H9 (cell line): Measurements from ENCODE around the gene NAV1. TPM values are rescaled to one million over a fixed set of nuclear protein-coding genes. Genes with fewer than 3 reads are reported as not detected.

Experiments used
- DNase-seq: peaks from one replicate; pipeline ENCODE4 v3.0.0-alpha.2; 2017
- H2AFZ ChIP-seq: one replicate; pipeline ENCODE4 v1.6.1; 2013; ENCODE audit warnings: mild to moderate bottlenecking, low read length, control low read depth, moderate library complexity
- H2AK5ac ChIP-seq: 2 replicates; pipeline ENCODE4 v1.6.1; 2013; ENCODE audit warnings: low read length, control low read depth, mixed read lengths; ENCODE audit not compliant: insufficient read length
- H2BK120ac ChIP-seq: one replicate; pipeline ENCODE4 v1.6.1; 2013; ENCODE audit warnings: low read depth, mild to moderate bottlenecking, low read length, control low read depth, inconsistent platforms; ENCODE audit not compliant: poor library complexity, severe bottlenecking
- H2BK12ac ChIP-seq: 2 replicates; pipeline ENCODE4 v1.6.1; 2013; ENCODE audit warnings: low read length, control low read depth, mixed read lengths, low read depth; ENCODE audit not compliant: insufficient read length
- H2BK15ac ChIP-seq: 2 replicates; pipeline ENCODE4 v1.6.1; 2013; ENCODE audit warnings: low read depth, low read length, control low read depth
- H2BK20ac ChIP-seq: one replicate; pipeline ENCODE4 v1.6.1; 2013; ENCODE audit warnings: low read depth, mild to moderate bottlenecking, low read length, control low read depth, inconsistent platforms; ENCODE audit not compliant: poor library complexity, severe bottlenecking
- H2BK5ac ChIP-seq: 2 replicates; pipeline ENCODE4 v1.6.1; 2013; ENCODE audit warnings: low read length, control low read depth, mixed read lengths; ENCODE audit not compliant: insufficient read length
- H3K14ac ChIP-seq: 2 replicates; pipeline ENCODE4 v1.6.1; 2013; ENCODE audit warnings: low read length, control low read depth; ENCODE audit not compliant: insufficient read depth
- H3K18ac ChIP-seq: 2 replicates; pipeline ENCODE4 v1.6.1; 2013; ENCODE audit warnings: low read depth, mild to moderate bottlenecking, mixed read lengths, low read length, control low read depth; ENCODE audit not compliant: insufficient read length
- H3K23ac ChIP-seq: 2 replicates; pipeline ENCODE4 v1.6.1; 2013; ENCODE audit warnings: low read length, control low read depth, mixed read lengths, low read depth; ENCODE audit not compliant: insufficient read length
- H3K23me2 ChIP-seq: 2 replicates; pipeline ENCODE4 v1.6.1; 2013; ENCODE audit warnings: low read depth, mild to moderate bottlenecking, mixed read lengths, low read length, control low read depth; ENCODE audit not compliant: insufficient read length, poor library complexity, severe bottlenecking
- H3K27ac ChIP-seq: 2 replicates; pipeline ENCODE4 v1.5.1; 2013; ENCODE audit warnings: low read length, control low read depth, mixed read lengths, low read depth; ENCODE audit not compliant: insufficient read length
- H3K27me3 ChIP-seq: 2 replicates; pipeline ENCODE4 v1.6.1; 2013; ENCODE audit warnings: low read length, control low read depth, inconsistent platforms; ENCODE audit not compliant: insufficient read depth
- H3K4ac ChIP-seq: 2 replicates; pipeline ENCODE4 v1.6.1; 2013; ENCODE audit warnings: low read depth, mild to moderate bottlenecking, control low read depth, inconsistent platforms, low read length, moderate library complexity
- H3K4me1 ChIP-seq: 2 replicates; pipeline ENCODE4 v1.6.1; 2013; ENCODE audit warnings: low read length, control low read depth, inconsistent platforms; ENCODE audit not compliant: insufficient read depth
- H3K4me2 ChIP-seq: 2 replicates; pipeline ENCODE4 v1.6.1; 2013; ENCODE audit warnings: low read length, control low read depth, mixed read lengths; ENCODE audit not compliant: insufficient read length, insufficient read depth
- H3K56ac ChIP-seq: 2 replicates; pipeline ENCODE4 v1.6.1; 2013; ENCODE audit warnings: low read depth, mild to moderate bottlenecking, mixed read lengths, low read length, control low read depth; ENCODE audit not compliant: insufficient read length
- H3K79me1 ChIP-seq: 2 replicates; pipeline ENCODE4 v1.6.1; 2013; ENCODE audit warnings: low read depth, mild to moderate bottlenecking, moderate library complexity, low read length, control low read depth, inconsistent platforms; ENCODE audit not compliant: insufficient read depth, poor library complexity, severe bottlenecking
- H3K79me2 ChIP-seq: 2 replicates; pipeline ENCODE4 v1.6.1; 2013; ENCODE audit warnings: low read length, control low read depth, inconsistent platforms; ENCODE audit not compliant: insufficient read depth
- H3K9ac ChIP-seq: 2 replicates; pipeline ENCODE4 v1.6.1; 2013; ENCODE audit warnings: low read length, control low read depth, mixed read lengths; ENCODE audit not compliant: insufficient read length; ENCODE audit errors: extremely low read depth
- H3K9me3 ChIP-seq: one replicate; pipeline ENCODE4 v1.6.1; 2013; ENCODE audit warnings: low read depth, low read length, inconsistent platforms; ENCODE audit not compliant: control insufficient read depth
- H3T11ph ChIP-seq: one replicate; pipeline ENCODE4 v1.6.1; 2013; ENCODE audit warnings: mild to moderate bottlenecking, low read length, control low read depth, inconsistent platforms
- H4K20me1 ChIP-seq: one replicate; pipeline ENCODE4 v1.6.1; 2013; ENCODE audit not compliant: control insufficient read depth, insufficient read length, insufficient read depth
- H4K5ac ChIP-seq: 2 replicates; pipeline ENCODE4 v1.6.1; 2013; ENCODE audit warnings: low read depth, mild to moderate bottlenecking, mixed read lengths, low read length, control low read depth; ENCODE audit not compliant: insufficient read length
- H4K8ac ChIP-seq: replicated peaks from 2 replicates; pipeline ENCODE4 v1.6.1; 2013; ENCODE audit warnings: low read length, control low read depth, mixed read lengths, low read depth; ENCODE audit not compliant: insufficient read length
- H4K91ac ChIP-seq: 2 replicates; pipeline ENCODE4 v1.6.1; 2013; ENCODE audit warnings: low read depth, mild to moderate bottlenecking, moderate library complexity, mixed read lengths, low read length, control low read depth; ENCODE audit not compliant: insufficient read length
- H3K27ac Mint-ChIP-seq, 3 experiments: 2 replicates in 2 of 3; 3 replicates in 1 of 3; pipeline ENCODE4 v1.8.0; 2020 to 2021; ENCODE audit warnings: mixed read lengths in 3 of 3, mild to moderate bottlenecking in 1 of 3, moderate library complexity in 1 of 3
- H3K27me3 Mint-ChIP-seq: 2 replicates; pipeline ENCODE4 v1.8.0; 2021; ENCODE audit warnings: low read depth, mild to moderate bottlenecking, moderate library complexity, mixed read lengths
- H3K36me3 Mint-ChIP-seq, 3 experiments: 2 replicates in 2 of 3; 3 replicates in 1 of 3; pipeline ENCODE4 v1.8.0; 2020 to 2021; ENCODE audit warnings: low read depth in 3 of 3, mixed read lengths in 3 of 3; ENCODE audit not compliant: insufficient read depth in 1 of 3
- H3K4me1 Mint-ChIP-seq, 2 experiments: 2 replicates each; pipeline ENCODE4 v1.8.0; 2020; ENCODE audit warnings: mixed read lengths in 2 of 2
- H3K4me3 Mint-ChIP-seq, 2 experiments: 2 replicates in 1 of 2; 3 replicates in 1 of 2; pipeline ENCODE4 v1.8.0; 2020 to 2021; ENCODE audit warnings: mild to moderate bottlenecking in 2 of 2, mixed read lengths in 2 of 2, moderate library complexity in 1 of 2
- H3K9me3 Mint-ChIP-seq, 2 experiments: 2 replicates in 1 of 2; 3 replicates in 1 of 2; pipeline ENCODE4 v1.8.0; 2020; ENCODE audit warnings: mild to moderate bottlenecking in 2 of 2, mixed read lengths in 2 of 2, moderate library complexity in 1 of 2
- WGBS: extraction: QIAGEN DNeasy Blood & Tissue Kit; methylation state at CpG from one replicate; pipeline ENCODE4 v1.1.7; 2013; ENCODE audit warnings: missing lambda C conversion rate, low lambda C conversion rate, mixed read lengths; ENCODE audit not compliant: insufficient read length; ENCODE audit errors: extremely low coverage; 5-methylcytosine and 5-hydroxymethylcytosine counted together
- total RNA-seq: library from RNA; stranded (reverse); gene quantifications from 2 replicates; pipeline ENCODE4 v1.2.1, GENCODE V29; 2021
- TF ChIP-seq, protein P1 (sequence below): fragments of 200-600 bp; sonication (generic); conservative IDR thresholded peaks from 3 replicates; pipeline ENCODE4 v1.8.0; 2021; ENCODE audit warnings: antibody characterized with exemption, mild to moderate bottlenecking

NAV1 gene
- total RNA-seq, 1 experiment from 2014 or later = 20.5 TPM

DNA sequence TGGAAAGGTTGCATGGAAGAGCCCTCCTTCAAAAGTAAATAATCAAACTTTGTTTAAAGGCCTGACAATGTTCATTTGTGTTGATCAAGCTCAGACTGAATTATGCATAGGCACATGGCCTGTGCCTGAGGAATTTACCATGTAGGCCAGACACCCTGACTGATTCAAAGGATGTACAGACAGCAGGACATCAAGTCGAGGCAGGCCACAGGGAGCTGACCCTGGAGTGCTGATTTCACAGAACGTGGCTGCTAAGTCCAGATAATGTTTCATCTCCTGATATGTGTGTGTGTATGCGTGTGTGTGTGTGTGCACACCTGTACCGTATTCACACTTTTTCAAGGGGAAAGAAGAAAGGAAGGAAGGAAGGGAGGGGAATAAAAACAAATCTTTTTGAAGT is 34.1 kb downstream of the NAV1 start:
- Histone ChIP-seq H2AFZ (no peak overlapping the region), H3T11ph (no peak overlapping the region), H3K4me1 (0 out of 2 replicates have a peak, but pooled peaks cover 2% of the 10 kb centered on the region), H4K5ac (no peak overlapping the region), H2BK5ac (no peak overlapping the region), H2AK5ac (no peak overlapping the region), H4K91ac (no peak overlapping the region), H4K20me1 (no peaks in the 10 kb centered on the region), H3K14ac (no peak overlapping the region), H3K56ac (no peak overlapping the region), H2BK12ac (no peak overlapping the region), H3K79me1 (no peaks in the 10 kb centered on the region), H3K9me3 (no peaks in the 10 kb centered on the region), H3K18ac (no peak overlapping the region), H2BK120ac (no peak overlapping the region), H2BK20ac (no peak overlapping the region), H4K8ac (no peak overlapping the region), H3K9ac (no peak overlapping the region), H3K4ac (no peak overlapping the region), H3K79me2 (no peaks in the 10 kb centered on the region), H3K27ac (no peak overlapping the region), H2BK15ac (no peak overlapping the region), H3K23me2 (no peaks in the 10 kb centered on the region), H3K23ac (no peak overlapping the region), H3K4me2 (no peak overlapping the region), H3K27me3 (no peaks in the 10 kb centered on the region)
- DNase-seq = no peak
- peaks cover 3% of the 10 kb centered on the region for H3K27me3 Mint-ChIP-seq
- no CpG with 5 or more reads among the region's 4 CpGs for WGBS
- peaks cover 2 to 4% of the 10 kb centered on the region in 2 experiments for H3K4me1 Mint-ChIP-seq
- TF ChIP-seq, protein P1, sequence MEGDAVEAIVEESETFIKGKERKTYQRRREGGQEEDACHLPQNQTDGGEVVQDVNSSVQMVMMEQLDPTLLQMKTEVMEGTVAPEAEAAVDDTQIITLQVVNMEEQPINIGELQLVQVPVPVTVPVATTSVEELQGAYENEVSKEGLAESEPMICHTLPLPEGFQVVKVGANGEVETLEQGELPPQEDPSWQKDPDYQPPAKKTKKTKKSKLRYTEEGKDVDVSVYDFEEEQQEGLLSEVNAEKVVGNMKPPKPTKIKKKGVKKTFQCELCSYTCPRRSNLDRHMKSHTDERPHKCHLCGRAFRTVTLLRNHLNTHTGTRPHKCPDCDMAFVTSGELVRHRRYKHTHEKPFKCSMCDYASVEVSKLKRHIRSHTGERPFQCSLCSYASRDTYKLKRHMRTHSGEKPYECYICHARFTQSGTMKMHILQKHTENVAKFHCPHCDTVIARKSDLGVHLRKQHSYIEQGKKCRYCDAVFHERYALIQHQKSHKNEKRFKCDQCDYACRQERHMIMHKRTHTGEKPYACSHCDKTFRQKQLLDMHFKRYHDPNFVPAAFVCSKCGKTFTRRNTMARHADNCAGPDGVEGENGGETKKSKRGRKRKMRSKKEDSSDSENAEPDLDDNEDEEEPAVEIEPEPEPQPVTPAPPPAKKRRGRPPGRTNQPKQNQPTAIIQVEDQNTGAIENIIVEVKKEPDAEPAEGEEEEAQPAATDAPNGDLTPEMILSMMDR = no peak
- peaks cover 0 to 2% of the 10 kb centered on the region in 2 experiments; a peak in 4 of 5 replicates for H3K9me3 Mint-ChIP-seq
- H3K36me3 Mint-ChIP-seq = no peaks in the 10 kb centered on the region; a peak in 1 of 7 replicates
- H3K4me3 Mint-ChIP-seq = no peak overlapping the region
- no peak overlapping the region; a peak in 1 of 7 replicates for H3K27ac Mint-ChIP-seq
